ENCODE results near the gene ACVR2A. TPM values are rescaled to one million over a fixed set of nuclear protein-coding genes. Genes with fewer than 3 reads are reported as not detected.

ACVR2A gene
- 1 to 10 TPM; 6.7 to 7.5 (median 7.0) TPM for total RNA-seq

GRCh38 chr2:147844697-147845410 is at the start of gene ACVR2A:
TSS of gene ACVR2A (plus strand) at chr2:147845029. CDS start at chr2:147845153, 124 bp downstream.
- Mint-ChIP-seq H3K4me1 (ENCODE audit: low read depth) (peaks cover 43% of the 10 kb centered on the region), H3K27me3 (ENCODE audit: low read depth) (no peaks in the 10 kb centered on the region), H3K4me3 (peak within 1 kb of the TSS; percentile 96), H3K36me3 (ENCODE audit: insufficient read depth) (peaks cover 2% of the 10 kb centered on the region), H3K9me3 (no peaks in the 10 kb centered on the region)
- DNase-seq (peak; percentile 4), ATAC-seq (peak; percentile 4 to 9)

- Mint-ChIP-seq H3K4me3 (no peak overlapping the region), H3K27me3 (ENCODE audit: low read depth) (no peaks in the 10 kb centered on the region), H3K9me3 (no peaks in the 10 kb centered on the region), H3K36me3 (ENCODE audit: insufficient read depth) (no peaks in the 10 kb centered on the region), H3K4me1 (ENCODE audit: low read depth) (peaks cover 13% of the 10 kb centered on the region)
- no peak for ATAC-seq
- DNase-seq: no peak
Observed at GRCh38 chr2:147800316-147800715, 44.5 kb upstream of the ACVR2A start.

GRCh38 chr2:147806846-147807245 is 38.0 kb upstream of the ACVR2A start:
- ATAC-seq (no peak), DNase-seq (no peak)
- no peaks in the 10 kb centered on the region for H3K36me3 Mint-ChIP-seq (ENCODE audit: insufficient read depth)
- H3K9me3 Mint-ChIP-seq: no peaks in the 10 kb centered on the region
- no peaks in the 10 kb centered on the region for H3K4me1 Mint-ChIP-seq (ENCODE audit: low read depth)
- H3K27me3 Mint-ChIP-seq (ENCODE audit: low read depth): peaks cover 2% of the 10 kb centered on the region
- H3K4me3 Mint-ChIP-seq: no peak overlapping the region

GRCh38 chr2:147808520-147808919 is 36.3 kb upstream of the ACVR2A start:
- no peak overlapping the region for H3K4me3 Mint-ChIP-seq
- H3K27me3 Mint-ChIP-seq (ENCODE audit: low read depth): peaks cover 2% of the 10 kb centered on the region
- H3K9me3 Mint-ChIP-seq: no peaks in the 10 kb centered on the region
- DNase-seq: no peak
- H3K36me3 Mint-ChIP-seq (ENCODE audit: insufficient read depth): no peaks in the 10 kb centered on the region
- no peak for ATAC-seq
- no peaks in the 10 kb centered on the region for H3K4me1 Mint-ChIP-seq (ENCODE audit: low read depth)

- H3K4me1 Mint-ChIP-seq (ENCODE audit: low read depth): no peaks in the 10 kb centered on the region
- no peaks in the 10 kb centered on the region for H3K36me3 Mint-ChIP-seq (ENCODE audit: insufficient read depth)
- H3K27me3 Mint-ChIP-seq (ENCODE audit: low read depth): peaks cover 2% of the 10 kb centered on the region
- ATAC-seq: no peak
- DNase-seq: no peak
- no peak overlapping the region for H3K4me3 Mint-ChIP-seq
- no peaks in the 10 kb centered on the region for H3K9me3 Mint-ChIP-seq
Observed at GRCh38 chr2:147810883-147811765, 33.7 kb upstream of the ACVR2A start.

- peaks cover 12% of the 10 kb centered on the region for H3K9me3 Mint-ChIP-seq
- H3K4me3 Mint-ChIP-seq: no peak overlapping the region
- ATAC-seq (no peak), DNase-seq (no peak)
- H3K27me3 Mint-ChIP-seq (ENCODE audit: low read depth): peaks cover 5% of the 10 kb centered on the region
- H3K4me1 Mint-ChIP-seq (ENCODE audit: low read depth): no peaks in the 10 kb centered on the region
- no peaks in the 10 kb centered on the region for H3K36me3 Mint-ChIP-seq (ENCODE audit: insufficient read depth)
Observed at GRCh38 chr2:147818741-147819140, 26.1 kb upstream of the ACVR2A start.

GRCh38 chr2:147824620-147825019 is 20.2 kb upstream of the ACVR2A start:
- Mint-ChIP-seq H3K27me3 (ENCODE audit: low read depth) (no peaks in the 10 kb centered on the region), H3K4me3 (no peak overlapping the region), H3K36me3 (ENCODE audit: insufficient read depth) (no peaks in the 10 kb centered on the region), H3K9me3 (peaks cover 12% of the 10 kb centered on the region), H3K4me1 (ENCODE audit: low read depth) (no peaks in the 10 kb centered on the region)
- ATAC-seq (no peak), DNase-seq (no peak)

- Mint-ChIP-seq H3K4me3 (no peak overlapping the region), H3K9me3 (peaks cover 12% of the 10 kb centered on the region), H3K27me3 (ENCODE audit: low read depth) (no peaks in the 10 kb centered on the region), H3K4me1 (ENCODE audit: low read depth) (no peaks in the 10 kb centered on the region), H3K36me3 (ENCODE audit: insufficient read depth) (no peaks in the 10 kb centered on the region)
- DNase-seq: no peak
- no peak for ATAC-seq
Observed at GRCh38 chr2:147826278-147827087, 18.3 kb upstream of the ACVR2A start.

GRCh38 chr2:147827088-147827375 is 17.8 kb upstream of the ACVR2A start:
- Mint-ChIP-seq H3K9me3 (peaks cover 12% of the 10 kb centered on the region), H3K36me3 (ENCODE audit: insufficient read depth) (no peaks in the 10 kb centered on the region), H3K4me3 (no peak overlapping the region), H3K4me1 (ENCODE audit: low read depth) (no peaks in the 10 kb centered on the region), H3K27me3 (ENCODE audit: low read depth) (no peaks in the 10 kb centered on the region)
- no peak for DNase-seq
- no peak for ATAC-seq

- DNase-seq (no peak), ATAC-seq (no peak)
- Mint-ChIP-seq H3K36me3 (ENCODE audit: insufficient read depth) (no peaks in the 10 kb centered on the region), H3K27me3 (ENCODE audit: low read depth) (no peaks in the 10 kb centered on the region), H3K4me3 (no peak overlapping the region), H3K9me3 (no peaks in the 10 kb centered on the region), H3K4me1 (ENCODE audit: low read depth) (no peaks in the 10 kb centered on the region)
Observed at GRCh38 chr2:147829106-147829505, 15.7 kb upstream of the ACVR2A start.

- DNase-seq: no peak
- Mint-ChIP-seq H3K9me3 (no peaks in the 10 kb centered on the region), H3K4me3 (no peak overlapping the region), H3K27me3 (ENCODE audit: low read depth) (peaks cover 19% of the 10 kb centered on the region), H3K36me3 (ENCODE audit: insufficient read depth) (no peaks in the 10 kb centered on the region), H3K4me1 (ENCODE audit: low read depth) (no peaks in the 10 kb centered on the region)
- no peak for ATAC-seq
Observed at GRCh38 chr2:147836099-147836498, 8.7 kb upstream of the ACVR2A start.

GRCh38 chr2:147843391-147843863 is 1.4 kb upstream of the ACVR2A start:
- Mint-ChIP-seq H3K4me3 (peak overlapping the region; percentile 96), H3K4me1 (ENCODE audit: low read depth) (peaks cover 40% of the 10 kb centered on the region), H3K9me3 (no peaks in the 10 kb centered on the region), H3K27me3 (ENCODE audit: low read depth) (peaks cover 5% of the 10 kb centered on the region), H3K36me3 (ENCODE audit: insufficient read depth) (peaks cover 2% of the 10 kb centered on the region)
- DNase-seq (no peak), ATAC-seq (no peak)

GRCh38 chr2:147843864-147844696 is 749 bp upstream of the ACVR2A start:
- peaks cover 2% of the 10 kb centered on the region for H3K36me3 Mint-ChIP-seq (ENCODE audit: insufficient read depth)
- peaks cover 41% of the 10 kb centered on the region for H3K4me1 Mint-ChIP-seq (ENCODE audit: low read depth)
- ATAC-seq (peak; percentile 75 to 76), DNase-seq (peak; percentile 80)
- peaks cover 5% of the 10 kb centered on the region for H3K27me3 Mint-ChIP-seq (ENCODE audit: low read depth)
- no peaks in the 10 kb centered on the region for H3K9me3 Mint-ChIP-seq
- H3K4me3 Mint-ChIP-seq: peak overlapping the region; percentile 96

Measured in activated T-cell treated with anti-CD3 and anti-CD28 coated beads, Interleukin-2, amount 50 U/mL, for 4 hours (primary cell).